Endometrium (tissue), 2 donors: Measurements from ENCODE around the gene GCSAM.

Experiments
- FAIRE-seq: peaks from 2 replicates; lab custom pipeline; 2012; peaks lifted over from hg19 to GRCh38; lab: Jason Lieb, UNC
- donor health status: control.
- donor health status: control.

GCSAM gene

DNA sequence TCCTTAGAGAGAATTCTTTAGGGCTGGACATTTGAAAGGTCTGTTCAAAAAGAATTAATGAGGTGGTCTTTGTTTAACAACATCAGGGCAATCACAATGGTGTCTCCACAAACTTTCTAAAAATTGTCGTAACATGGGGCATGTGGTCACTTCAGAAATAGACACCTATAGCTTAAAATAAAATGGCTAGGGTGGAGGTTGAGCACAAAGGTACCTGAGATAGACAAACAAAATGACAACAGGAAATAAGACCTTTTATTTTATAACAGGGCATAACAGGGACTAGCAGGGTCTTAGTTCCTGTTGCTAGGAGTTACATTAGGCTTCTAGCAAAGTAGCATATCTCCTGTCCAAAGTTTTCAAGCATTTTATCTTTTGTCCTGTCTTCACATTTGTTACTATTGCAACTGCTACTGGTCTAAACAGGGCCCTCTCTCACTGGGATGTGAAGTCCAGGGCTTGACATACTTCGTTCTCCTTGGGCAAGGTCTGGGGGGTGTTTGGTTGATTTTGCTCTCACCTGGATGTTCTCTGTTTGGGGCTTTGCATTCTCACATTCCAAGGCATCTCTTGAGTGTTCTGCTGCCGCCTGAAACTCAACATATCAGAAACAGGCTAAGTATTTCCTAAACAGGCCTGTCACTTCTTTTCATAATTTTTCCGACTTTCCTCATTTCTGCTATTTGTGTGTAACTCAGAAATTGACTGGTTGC is 3.0 kb downstream of the GCSAM start:
- no peak for FAIRE-seq

DNA sequence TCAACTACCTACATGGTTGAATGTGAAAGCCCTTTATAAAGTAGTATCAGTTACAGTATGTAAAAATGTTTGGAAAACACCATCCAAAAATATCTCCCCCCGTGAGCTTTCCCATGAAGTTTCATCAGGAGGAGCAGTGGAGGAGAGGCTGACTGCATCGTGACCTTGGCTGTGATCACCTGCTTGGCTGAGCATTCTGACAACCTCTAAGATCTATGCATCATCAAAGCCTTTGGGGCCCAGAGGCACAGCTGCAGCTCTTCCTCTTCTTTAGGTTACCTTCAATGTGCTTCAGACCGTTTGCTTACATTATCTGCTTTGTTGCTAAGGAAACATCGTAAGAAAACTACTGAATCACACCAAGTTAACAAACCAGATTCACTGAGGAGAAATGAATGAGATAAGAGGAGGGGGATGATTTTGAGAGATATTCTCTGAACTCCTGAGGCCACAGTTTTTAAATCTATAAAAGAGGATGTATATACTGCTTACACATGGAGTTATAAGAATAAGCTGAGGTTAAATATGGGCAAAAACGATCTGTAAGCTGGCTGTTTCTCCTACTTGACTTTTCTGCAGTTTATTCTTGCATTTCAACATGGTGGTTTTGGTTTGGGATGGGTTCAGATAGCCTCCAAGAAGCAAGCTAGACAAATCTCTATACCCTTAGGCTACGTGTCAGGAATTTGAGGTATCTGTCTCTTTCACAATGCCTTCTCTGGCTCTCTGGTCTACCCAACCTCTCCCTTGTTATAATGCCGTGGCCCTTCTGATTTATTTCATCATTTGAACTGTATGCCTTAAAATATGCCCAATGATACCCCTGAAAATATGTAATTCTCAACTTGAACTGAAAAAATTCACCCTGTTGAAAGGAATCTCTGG is 4.0 kb downstream of the GCSAM start:
- no peak for FAIRE-seq

DNA sequence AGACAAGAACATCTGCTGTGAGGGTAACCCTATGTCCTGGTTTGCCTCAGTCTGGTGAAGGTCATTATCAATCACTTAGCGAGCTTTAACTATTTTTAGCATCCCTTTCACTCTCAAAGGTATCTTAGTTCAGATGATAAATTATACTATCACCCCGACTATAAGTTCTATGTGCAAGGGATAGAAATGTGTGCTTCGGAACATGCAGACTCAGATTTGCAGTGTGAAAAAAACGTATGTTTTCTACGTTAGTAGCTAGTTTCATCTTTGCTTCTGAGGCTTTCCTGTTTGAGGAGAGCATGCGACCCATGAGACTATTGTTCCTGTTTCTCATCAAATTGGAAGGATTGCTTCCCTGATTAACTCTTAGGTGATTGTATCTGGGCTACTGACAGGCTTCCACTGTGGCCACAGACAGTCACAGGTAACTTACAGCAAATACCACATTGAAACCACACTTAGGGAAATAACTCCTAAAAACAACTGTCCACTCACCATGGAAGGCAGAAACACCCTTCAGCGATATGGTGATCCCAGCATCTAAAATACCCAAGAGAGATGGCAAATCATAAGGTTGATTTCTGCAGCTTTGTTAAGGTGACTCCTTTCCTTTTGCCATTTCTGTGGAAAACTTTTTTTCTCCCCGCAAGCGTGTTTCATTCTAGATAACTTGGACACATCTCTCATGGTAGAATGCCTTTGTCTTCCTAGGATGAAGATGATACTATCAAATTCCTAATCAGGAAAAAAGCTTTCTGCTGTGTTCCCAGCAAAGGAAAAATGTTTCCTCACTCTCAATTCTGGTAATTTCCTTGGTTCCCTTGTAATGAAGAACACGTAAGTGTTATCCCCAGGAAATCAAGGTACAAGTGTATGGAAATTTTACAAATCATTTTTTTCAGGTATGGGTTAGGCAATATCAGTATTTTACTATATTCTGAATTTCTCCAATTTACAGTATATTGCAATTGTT is 5.2 kb downstream of the GCSAM start:
- no peak for FAIRE-seq

DNA sequence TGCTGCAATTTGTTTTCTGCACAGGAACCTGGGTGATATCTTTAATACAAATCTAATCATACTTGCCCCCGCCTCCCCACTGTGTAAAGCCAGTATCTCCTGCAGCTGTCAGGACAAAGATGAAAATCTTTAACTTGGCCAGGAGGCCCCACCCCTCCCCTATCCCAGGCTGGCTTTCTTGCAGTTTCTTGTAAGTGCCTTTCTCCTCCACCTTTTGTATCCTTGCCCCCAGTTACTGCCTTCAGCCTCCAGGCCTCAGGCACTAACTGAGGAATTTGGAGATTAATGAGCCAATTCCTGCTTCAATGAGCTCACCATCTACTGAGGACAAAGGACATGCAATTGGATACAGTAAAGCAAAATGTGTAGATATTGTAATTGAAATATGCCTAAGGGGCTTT is 6.5 kb downstream of the GCSAM start:
- no peak for FAIRE-seq

DNA sequence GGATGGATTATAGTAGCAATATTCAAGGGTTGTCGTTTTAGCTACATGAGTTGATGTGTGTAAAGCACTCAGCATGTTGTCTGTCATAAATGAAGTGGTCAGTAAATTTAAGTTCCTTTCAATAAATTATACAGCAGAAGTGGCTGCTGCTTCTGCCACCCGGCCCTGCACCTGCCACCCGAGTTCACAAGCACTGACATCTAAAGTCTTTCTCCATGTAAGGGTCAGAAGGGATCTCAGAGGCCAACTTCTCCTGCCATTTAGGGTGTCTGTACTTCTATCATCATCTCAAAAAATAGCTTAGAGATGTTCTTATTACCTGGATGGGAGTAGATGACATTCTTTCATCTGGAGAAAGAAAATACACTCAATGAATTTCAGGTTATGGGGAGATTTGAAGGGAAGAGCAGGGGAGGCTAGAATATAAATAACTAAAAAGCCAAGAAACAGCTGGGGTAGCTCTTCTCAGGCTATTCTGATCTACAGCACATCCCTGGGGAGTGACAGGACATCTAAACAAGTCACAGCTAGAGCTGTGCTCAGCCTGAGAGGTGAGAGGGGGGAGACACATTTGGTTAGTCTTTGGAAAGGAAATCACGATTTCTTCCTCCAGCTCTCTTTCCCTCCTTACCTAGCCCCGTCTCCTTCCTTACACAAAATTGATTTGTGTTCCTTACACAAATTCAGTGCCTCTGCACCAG is 8.0 kb downstream of the GCSAM start:
- no peak for FAIRE-seq

DNA sequence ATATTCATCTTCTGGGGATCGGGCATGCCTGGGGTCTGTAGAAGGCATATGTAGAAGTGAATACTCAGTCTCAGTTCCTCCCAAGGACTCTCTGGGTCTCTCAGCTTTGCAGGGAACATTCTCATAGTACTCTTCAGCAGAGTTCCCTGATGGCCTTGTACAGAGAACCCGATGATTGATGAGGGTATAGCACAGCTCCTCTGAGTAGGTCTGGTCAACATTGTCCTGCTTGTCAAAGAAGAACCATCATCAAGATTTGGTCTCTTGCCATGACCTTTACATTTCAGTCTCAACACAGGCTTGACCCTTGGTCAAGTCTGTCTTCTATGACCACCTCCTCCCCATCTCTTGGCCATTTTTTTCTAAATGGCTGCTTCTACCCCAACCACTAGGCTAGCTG is 9.5 kb downstream of the GCSAM start:
- no peak for FAIRE-seq

DNA sequence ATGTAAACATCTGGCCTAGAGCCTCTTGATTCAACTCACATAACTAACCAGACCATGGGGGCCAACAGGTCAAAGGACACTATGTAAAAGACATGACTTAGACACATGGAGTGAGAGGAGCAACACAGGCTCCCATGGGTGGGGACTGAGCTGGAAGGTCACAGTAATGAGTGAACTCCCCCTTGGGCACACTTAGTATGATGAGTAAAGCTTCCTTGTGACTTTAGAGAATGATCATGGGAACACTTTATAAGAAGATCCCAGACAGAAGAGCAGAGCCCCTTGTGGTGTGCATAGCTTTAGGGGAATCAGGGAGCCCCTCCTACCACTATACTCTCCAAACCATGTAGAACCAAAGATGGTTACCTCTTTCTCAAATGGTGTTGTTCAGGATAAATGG is 10.2 kb downstream of the GCSAM start:
- FAIRE-seq: no peak

DNA sequence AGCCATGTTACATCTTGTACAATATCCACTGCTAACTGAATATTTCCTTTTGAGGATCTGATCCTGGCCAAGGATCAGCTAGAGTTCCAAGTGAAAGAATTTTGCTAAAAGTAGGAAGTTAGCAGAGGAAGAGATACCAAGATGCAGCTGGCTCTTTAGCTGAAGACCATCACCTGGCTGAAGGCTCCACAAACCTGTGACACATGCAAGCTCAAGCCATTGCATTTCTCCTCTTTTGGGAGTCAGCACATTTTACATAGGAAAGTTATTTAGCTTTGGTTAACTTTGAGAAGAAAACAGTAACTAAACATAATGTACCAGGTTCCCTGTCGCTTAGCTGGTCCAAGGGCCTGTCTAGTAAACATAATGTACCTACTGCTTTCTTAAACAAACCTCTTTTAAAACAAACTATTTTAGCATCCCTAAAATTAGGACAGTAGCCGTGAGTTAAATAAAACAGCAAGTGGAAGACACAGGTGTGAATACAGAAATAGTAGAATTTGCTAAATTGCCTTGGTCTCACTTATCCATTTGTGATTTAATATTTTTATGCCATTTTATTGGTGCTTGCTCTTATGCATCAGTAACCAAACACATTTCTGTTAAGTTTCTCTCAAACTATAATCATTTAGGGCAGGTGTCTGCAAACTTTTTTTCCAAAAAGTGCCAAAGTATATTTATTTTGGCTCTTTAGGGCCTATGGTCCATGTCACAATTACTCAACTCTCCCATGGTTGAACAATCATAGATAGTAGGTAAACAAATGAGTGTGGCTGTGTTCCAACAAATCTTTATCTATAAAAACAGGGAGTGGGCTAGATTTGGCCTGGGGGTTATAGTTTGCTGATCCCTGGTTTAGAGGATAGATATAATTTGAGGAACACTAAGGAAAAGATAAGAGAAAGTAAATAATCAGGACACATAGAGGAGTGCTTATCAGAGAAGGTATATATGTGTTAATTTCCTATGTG is 11.2 kb downstream of the GCSAM start:
- no peak for FAIRE-seq

DNA sequence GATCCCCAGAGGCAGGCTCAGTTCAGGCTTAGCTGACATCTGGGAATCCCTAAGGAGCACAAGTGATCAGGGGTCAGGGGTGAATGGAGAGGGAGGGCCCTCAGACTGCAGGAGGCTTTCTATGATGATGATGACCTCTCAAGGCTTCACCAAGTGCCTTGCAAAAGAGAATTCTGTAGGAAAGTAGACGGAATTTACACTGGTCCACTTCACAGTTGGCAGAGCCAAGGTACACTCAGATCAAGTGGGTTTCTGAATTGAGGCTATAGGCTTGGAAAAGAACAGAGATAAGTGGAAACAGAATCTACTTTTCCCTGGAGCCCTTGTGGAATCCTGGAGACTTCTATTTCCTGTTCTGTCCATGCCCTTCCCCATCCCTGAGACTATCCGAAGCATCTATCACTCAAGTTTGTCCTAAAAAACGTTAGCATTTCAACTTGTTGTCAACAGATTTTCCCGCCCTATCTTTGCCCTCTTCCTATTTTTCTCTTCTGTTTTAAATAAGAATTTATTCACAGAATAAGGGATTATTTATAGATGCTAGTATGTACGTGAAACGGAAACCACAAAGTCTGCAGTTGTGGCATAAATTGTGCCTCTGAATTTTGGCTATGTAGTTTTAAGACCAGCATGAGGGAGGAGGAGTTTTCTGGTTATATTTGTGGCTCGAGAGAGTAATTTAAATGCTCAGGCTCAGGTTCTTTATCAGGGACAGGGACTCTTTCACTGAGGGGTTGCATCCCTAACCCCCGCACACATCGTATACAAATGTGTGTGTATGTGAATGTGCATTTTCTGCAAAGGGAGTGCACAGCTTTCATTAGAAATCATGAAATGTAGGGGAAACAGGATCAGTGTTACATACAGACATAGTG is 12.8 kb downstream of the GCSAM start:
- no peak for FAIRE-seq

DNA sequence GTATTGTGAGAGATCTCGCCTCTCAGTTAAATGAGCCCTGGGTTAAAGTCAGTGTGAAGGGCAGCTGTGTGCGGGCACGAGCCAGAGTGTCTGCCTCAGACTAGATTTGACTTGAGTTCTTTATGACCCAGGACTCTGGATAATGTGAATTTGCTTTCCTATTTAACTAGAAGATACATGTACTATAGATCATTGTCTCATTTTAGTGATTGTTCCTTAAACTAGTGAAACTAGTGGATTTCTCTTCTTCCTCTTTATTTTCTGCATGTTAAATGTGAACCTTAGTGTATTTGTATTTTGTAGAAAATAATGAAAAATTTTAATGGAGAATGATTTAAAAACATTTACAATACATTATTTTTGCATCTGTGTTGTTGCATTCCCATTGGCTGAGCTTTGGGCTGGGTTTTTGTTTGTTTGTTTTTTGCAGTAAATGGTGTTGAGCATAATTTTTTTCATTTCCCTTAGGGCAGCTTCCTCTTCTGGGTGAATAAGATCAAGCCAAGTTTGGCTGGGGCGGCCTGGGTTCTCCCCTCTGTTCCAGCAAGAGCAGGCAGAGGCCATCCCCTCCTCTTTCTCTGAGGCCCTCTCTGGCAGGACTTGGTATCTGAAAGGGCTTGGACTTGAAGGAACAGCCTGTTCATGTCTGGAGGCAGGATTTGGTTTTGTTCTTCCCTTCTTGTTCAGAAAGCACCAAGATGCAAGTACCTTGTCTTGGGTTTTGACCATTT is 15.0 kb downstream of the GCSAM start:
- FAIRE-seq: no peak

DNA sequence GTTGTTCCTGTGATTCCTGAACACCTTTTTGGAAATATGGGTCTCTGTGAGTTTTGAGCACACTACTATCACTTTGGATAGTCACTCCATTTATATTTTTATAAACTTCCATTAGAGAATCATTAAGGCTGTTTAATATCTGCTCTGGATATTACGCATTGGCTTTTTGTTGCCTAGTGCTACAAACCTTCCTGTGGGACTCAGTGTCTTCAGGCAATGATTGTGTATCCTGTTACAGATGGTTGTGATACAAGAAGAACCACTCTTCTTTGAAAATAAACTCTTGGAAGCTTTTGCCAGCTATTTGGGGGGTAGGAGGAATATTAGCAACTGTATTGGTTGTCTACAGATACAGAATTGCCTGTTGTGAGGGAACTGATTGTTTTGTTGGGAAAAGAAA is 15.6 kb downstream of the GCSAM start:
- no peak for FAIRE-seq

DNA sequence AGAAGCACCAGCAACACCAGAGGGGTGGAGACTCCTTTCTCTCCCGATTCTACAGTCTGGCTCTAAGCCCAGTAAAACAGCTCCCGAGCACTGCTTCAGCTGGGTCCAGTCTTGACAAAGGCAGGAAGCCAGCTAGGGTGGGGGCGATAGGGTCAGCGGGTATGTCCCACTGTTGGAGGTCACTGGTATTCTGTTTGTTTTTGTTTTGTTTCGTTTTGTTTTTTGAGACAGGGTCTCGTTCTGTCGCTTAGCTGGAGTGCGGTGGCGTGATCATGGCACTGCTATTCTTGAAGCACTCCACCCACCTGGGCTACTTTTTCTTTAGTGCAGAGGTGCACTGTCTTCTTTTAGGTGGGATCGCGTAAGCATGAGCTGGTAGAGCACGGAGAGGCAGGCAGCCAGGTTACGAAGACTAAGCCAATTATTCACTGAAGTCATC is 16.3 kb downstream of the GCSAM start:
- FAIRE-seq: no peak

DNA sequence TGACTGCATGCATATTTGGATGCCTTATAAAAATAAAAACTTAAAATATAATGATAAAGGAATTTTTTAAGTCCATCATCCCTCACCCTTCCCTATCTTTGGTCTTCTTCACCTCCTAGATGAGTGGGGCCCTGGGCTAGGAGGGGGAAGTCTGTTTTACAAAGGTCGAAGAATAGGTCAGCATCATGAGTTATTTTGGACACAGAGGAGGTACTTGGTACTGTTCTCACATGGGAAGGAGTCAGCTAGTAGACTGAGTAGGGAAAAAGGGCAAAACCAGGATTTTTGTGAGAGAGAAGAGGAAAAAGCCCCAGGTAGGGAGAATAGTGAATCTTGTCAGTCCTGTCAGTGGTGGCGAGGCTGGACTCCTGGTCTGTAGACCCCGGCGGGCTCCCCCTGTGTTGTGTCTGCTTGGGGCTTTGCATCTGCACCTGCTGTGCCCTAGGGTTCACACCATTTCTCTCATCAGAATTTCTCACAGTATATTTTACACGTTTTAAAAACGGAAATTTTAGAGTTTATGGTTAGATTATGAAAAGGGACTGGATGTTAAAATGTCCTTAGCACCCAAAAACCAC is 17.2 kb downstream of the GCSAM start:
- no peak for FAIRE-seq

DNA sequence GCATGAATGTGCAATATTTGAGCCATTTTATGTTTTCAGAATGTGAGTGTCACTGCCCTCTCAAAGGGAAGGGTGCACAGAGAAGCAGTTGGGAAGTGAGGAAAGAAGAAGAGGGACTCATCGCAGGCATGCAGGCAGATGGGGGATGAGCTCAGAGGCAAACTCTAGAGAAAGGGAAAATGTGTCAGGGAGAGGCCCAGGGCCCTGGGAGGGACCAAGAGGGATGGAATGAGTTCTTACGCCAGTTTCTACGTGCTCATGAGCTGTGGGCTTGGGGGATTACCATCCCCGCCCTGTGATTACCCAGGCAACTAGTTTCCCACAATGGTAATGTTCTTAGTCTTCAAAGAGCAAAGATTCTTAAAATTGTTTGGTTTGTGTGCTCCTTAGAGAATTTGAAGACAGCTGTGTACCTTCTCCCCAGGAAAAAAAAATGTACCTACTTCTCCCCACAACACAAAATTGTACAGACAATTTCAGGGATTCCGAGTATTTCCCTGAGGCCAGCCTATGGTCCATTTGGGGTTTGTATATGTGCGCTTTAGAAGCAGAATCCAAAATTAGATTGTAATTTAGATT is 17.8 kb downstream of the GCSAM start:
- FAIRE-seq: no peak

DNA sequence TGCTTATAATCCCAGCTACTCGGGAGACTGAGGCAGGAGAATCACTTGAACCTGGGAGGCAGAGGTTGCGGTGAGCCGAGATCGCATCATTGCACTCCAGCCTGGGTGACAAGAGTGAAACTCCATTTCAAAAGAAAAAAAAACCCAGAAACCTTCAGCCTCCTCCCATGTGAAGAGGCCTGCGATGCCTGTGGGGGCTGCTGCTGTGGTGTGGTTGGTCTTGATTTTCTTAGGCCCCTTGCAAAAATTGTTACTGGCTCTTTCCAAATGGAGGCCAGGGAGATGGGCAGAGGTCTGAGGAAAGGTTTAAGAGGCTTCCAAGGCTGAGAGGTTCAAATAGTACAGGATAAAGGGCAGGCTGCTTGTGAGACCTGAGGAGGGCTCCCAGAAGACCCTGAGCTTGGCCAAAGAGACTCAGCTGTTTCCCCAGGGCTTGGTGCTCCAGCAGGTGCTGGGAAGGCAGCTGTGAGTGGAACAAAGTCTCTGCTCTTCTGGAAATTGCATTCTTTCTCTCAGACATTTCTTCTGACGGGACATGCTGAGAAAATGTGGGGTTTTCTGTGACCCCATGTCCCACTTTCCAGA is 18.4 kb downstream of the GCSAM start:
- no peak for FAIRE-seq

DNA sequence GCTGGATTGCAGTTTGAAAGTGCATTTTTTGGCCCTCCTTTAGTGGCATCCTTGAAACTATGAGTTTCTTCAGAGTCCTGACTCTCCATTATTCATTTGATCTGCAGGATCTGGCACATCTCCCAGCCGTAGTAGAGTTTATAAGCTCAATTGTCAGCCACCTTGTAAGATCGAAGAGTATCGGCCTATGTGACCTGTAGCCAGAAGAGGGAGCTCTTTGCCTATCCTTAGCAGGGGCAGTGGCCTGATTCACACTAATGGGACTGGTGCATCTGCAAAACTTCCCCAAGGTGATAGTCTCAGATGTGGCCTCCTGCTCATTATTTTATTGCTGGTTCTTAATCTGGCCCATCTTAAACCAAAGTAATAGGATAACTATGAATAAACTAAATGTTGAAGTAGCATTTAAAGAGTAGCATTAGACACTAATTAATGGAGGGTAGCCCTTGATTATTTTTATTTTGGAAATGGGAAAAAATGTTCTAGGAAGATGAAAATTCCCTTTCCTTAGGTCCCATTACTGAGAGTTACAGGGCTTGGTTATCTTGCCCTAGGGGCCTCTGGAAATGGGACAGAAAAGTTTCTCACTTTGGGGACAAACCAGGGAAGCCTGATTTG is 21.2 kb downstream of the GCSAM start:
- no peak for FAIRE-seq

DNA sequence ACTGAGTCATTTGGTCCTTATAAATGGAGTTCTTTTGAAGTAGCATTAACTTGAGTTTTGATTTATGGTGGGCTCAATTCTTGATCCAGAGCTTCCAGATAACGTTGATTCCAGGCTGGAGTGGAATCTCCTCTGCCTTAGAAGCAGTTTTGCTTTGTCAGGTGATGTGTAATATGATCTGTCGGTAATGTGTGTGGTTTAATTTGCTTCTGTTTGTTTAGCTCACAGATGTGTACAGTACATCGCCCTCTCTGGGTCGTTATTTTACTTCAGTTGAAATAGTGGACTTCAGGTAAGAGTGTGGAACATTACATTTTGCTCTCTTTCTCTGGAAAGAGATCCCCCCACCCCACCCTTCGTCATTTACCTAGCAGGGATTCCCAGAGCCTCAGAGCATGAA is 23.7 kb downstream of the GCSAM start:
- no peak for FAIRE-seq
